ENCODE data around the gene ARID5A.

ARID5A gene

DNA sequence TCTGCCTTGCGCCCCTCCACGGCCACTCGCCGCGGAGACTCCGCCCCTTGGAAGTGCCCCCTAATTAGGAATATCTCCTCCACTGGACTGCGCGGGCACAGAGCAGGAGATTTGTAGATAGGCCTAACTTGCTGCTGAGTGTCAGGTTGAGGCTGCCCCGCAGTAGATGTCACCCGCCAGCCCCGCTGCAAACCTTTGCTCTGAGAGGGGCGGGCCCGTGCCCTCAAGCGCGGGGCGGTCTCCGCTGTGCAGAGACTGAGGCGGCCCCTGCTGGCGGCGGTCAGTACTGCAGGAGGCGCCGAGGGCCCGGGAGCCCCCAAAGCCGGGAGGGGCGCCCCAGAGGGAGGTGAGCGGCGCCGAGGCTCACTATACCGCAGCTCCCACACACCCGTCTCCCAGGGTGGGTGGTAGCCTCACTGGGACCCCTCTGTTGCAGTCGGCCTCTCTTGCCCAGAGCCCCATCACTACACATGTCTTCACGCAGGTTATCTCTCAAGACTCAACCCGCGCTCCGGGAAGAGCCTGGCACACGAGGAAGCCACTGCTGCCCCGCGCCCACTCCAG lies 28.5 kb upstream of the ARID5A start:
- peak; percentile 54 for DNase-seq (ENCODE audit: low read depth)

DNA sequence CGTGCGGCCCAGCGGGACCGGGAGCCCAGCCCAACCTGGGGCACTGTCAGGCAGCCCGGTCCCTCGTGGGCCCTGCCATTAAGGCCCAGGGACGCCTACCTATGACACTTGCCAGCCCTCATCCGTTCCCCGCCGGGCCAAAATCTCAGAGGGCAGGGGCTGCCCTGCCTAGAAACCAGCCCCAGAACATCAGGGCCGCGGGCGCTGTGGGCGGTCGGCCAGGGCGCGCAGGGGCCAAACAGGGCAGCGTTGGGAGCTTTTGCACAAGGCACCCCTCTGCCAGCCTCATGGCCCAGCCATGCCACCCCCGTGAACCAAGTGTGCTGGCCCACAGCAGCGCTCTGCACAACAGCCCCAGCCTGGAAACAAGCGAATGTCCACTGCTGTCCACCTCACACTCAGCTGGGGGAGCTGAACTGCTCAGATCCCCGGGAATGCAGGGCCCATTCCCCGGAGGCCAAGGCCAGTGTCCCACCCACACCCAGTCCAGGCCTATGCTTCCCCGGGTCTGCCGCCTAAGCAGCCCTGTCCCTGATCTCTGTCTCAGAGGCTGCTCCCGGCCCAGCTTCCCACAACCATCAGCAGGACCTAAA lies 27.9 kb upstream of the ARID5A start:
- no peak for DNase-seq (ENCODE audit: low read depth)

GRCh38 chr2:96509114-96509846 lies 27.3 kb upstream of the ARID5A start:
- peak; percentile 87 for DNase-seq (ENCODE audit: low read depth)

DNA sequence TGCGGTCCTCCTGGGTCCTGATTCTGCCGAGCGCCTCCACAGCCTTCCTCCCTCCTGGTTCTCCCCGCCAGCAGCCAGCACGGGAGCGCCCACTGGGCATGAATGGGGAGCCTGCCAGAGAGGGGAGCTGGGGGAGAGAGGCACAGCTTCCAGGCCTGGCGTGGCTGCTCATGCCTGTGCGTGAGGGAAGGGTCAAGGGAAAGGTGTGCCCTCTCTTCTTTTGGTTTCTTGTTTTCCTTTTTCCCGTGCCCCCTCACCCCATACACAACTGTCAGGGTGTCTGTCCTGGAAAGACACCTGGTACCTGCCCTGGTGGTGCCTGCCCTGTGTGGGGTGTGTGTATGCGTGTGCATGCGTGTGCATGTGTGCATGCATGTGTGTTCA lies 26.7 kb upstream of the ARID5A start:
- DNase-seq (ENCODE audit: low read depth): no peak

DNA sequence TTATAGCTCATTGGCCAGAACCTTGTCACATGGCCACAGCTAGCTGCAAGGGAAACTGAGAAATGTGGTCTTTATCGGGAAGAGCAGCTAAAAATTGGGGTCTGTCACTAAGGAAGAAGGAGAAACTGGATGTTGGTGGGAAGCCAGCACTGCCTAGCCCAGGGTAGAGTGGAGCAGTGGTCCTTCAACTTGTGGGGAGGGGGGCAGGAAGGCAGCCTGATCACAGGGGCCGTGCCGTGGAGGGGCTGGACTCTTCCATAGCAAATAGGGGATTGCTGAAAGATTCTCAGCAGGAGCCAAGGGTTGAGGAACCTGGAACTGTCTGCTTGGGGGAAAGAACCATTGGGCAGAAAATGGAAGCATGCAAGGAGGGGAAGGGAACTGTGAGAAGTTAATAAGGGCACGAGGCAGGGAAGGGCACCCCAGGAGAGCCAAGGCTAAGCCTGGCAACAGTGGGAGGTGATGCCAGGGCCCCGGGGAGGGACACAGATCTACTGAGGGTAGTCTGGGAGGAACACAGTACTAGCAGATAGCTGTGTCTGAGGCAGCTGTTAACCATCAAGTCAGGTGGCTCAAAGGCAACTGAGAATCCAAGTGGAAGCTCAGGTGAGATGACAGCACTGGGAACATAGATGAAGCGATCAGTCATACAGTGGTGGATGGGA lies 25.5 kb upstream of the ARID5A start:
- no peak for DNase-seq (ENCODE audit: low read depth)

DNA sequence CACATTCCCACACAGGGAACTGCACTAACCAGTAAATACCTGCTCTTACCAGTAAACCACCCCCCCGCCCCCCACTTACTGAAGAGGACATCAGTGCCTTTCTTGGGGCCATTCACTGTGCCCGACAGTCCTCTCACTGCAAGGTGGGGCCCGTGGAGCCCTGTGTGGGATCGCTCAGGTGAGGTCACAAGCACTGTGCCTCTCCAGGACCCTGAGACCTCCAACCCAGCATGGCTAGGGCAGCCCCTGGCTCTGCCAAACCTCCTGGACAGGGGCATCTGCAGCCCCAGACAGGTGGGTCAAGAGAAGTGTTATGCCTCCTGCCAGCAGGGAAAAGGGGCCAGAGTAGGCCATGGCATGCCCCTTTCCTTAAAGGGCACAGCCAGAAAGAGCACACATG lies 24.7 kb upstream of the ARID5A start:
- DNase-seq (ENCODE audit: low read depth): no peak

- DNase-seq (ENCODE audit: low read depth): no peak
These were observed 24.2 kb upstream of the ARID5A start for GRCh38 chr2:96512341-96512740.

GRCh38 chr2:96514521-96514920 lies 22.0 kb upstream of the ARID5A start:
- no peak for DNase-seq (ENCODE audit: low read depth)

GRCh38 chr2:96517079-96517478 lies 19.5 kb upstream of the ARID5A start:
- DNase-seq (ENCODE audit: low read depth): no peak

DNA sequence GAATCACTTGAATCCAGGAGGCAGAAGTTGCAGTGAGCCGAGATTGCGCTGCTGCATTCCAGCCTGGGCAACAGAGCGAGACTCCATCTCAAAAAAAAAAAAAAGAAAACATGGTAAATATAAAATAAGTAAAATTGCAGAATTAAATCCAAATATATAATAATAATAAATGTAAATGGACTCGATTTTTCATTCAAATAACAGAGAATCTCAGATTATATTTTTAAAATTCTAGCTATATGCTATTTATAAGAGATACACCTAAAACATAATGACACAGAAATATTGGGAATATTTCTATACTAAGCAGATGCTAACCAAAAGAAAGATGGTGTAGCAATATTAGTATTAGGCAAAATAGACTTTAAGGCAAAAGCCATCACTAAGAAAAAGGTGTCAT lies 16.3 kb upstream of the ARID5A start:
- no peak for DNase-seq (ENCODE audit: low read depth)

DNA sequence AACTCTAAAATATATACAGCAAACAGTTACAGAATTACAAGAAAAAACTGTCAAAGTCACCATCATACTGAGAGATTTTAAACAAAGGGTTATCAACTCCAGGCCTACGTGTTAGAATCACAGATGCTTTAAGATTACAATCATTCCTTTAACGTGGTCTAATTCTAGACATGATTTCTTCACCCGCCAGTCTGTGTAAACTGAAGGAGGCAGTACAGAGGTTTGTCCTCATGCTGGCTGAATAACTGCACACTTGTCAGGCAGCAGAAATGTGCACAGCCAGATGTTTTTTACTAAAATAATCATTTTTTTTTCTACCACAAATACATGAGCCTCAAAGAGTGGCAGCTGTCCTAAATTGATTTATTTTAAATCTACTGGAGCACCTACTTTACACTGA lies 15.9 kb upstream of the ARID5A start:
- no peak for DNase-seq (ENCODE audit: low read depth)

DNA sequence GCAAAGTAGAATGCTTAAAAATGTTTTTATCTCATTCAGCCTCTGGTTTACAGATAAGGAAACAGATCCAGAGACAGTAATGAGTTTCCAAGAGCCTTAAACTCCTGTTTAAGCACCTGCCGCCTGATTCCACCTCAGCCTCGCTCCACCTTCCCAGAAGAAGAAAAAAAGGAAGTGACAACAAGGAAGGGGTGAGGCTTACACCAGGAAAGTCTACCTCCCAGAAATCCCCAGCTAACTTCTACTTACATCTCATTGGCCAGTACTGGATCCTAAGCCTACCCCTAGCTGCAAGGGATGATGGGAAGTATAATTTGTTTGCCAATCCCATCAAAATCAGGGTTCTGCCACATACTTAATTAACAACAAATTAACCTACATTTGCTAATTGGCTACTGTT lies 15.3 kb upstream of the ARID5A start:
- no peak for DNase-seq (ENCODE audit: low read depth)

DNA sequence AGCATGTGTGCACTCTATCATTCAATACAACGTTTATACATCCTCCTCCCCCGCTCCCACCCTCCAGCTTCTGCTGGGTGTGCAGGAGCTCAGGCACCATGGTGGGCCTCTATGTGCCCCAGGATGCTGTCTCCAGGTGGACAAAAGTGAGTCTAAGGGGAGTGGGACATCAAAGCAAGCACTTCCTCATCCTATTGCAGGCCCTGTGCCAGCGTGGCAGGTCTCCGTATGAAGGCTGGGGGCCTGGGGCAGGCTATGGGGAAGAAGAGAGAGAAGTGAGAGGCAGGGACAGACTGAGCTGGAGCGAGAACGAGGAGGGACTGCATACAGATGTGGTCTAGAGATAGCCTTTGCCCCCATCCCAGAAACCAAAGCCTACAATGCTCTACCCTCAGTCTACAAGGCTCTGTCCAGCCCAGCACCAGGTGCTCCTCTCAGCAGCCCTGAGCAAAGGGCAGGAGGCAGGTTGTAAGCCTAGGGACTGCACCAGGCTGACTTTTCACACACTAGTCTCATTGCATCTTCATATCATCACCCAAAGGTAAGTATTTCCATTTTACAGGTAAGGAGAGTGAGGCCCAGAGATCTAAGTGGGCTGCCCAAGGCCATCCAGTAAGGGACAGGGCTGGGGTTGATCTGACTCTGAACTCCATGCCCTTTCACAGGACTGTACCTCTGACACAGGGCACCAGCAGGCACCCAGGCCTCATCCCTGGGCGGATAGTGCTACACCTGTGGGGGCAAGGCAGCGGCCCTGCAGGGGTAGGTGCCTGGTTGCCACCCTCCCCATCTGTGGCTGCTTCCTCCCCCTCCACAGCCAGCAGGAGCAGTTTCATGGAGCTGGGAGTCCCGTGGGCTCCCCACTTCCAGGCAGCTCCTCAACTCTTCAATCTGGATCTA lies 14.0 kb upstream of the ARID5A start:
- DNase-seq (ENCODE audit: low read depth): no peak

- peak; percentile 91 for DNase-seq (ENCODE audit: low read depth)
These were observed 12.7 kb upstream of the ARID5A start for GRCh38 chr2:96523659-96524481.

GRCh38 chr2:96524482-96525210 lies 11.9 kb upstream of the ARID5A start:
- no peak for DNase-seq (ENCODE audit: low read depth)

DNA sequence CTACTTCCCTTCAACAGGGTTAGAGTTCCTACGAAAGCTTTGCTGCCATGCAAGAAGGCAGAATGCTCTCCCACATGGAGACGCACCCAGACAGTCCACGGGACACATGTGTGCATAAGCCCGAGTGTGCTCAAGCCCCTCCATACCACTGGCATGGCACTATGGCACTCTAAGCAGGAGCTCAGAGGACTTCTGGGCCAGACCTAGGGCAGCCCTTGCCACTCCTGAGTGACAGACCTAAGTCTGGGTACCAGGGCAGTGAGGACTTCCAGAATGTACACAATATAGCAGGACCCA lies 11.4 kb upstream of the ARID5A start:
- no peak for DNase-seq (ENCODE audit: low read depth)

- no peak for DNase-seq (ENCODE audit: low read depth)
These were observed 10.4 kb upstream of the ARID5A start for GRCh38 chr2:96526101-96526591.

- no peak for DNase-seq (ENCODE audit: low read depth)
These were observed 9.8 kb upstream of the ARID5A start for GRCh38 chr2:96526615-96527285.

GRCh38 chr2:96527286-96528005 lies 9.1 kb upstream of the ARID5A start:
- DNase-seq (ENCODE audit: low read depth): peak; percentile 46
